H1 (cell line): ENCODE data around the gene ITSN1. TPM values are rescaled to one million over a fixed set of nuclear protein-coding genes. Genes with fewer than 3 reads are reported as not detected.

Source experiments
- CTCF ChIA-PET: fragments of 300-600 bp; sonication (Branson Sonifier 250); formaldehyde crosslinking; loops from one replicate; lab custom pipeline; 2021; ENCODE audit not compliant: partially characterized antibody; lab: Charles Lee
- POLR2A ChIA-PET: fragments of 300-600 bp; sonication (Branson Sonifier 250); formaldehyde crosslinking; loops from one replicate; lab custom pipeline; 2021; ENCODE audit warnings: inconsistent platforms; ENCODE audit not compliant: partially characterized antibody; lab: Charles Lee
- DNase-seq, 2 experiments: peaks; one replicate each; pipeline versions ENCODE4 v3.0.0 to v3.0.0-alpha.2; 2010 to 2022; ENCODE audit warnings: low spot score in 2 of 2, low read depth in 1 of 2, mixed read lengths in 1 of 2
- FAIRE-seq: peaks from 2 replicates; lab custom pipeline; 2011; peaks lifted over from hg19 to GRCh38; lab: Jason Lieb, UNC
- H2AFZ ChIP-seq: 2 replicates; pipeline ENCODE4 v1.8.1; 2012; ENCODE audit warnings: low read length, inconsistent platforms
- H2AK5ac ChIP-seq: 2 replicates; pipeline ENCODE4 v1.6.1; 2013; ENCODE audit warnings: low read depth, low read length
- H2BK120ac ChIP-seq: replicated peaks from 2 replicates; pipeline ENCODE3; 2013; ENCODE audit warnings: low read depth, low read length, inconsistent platforms
- H2BK12ac ChIP-seq: 2 replicates; pipeline ENCODE4 v1.6.1; 2013; ENCODE audit warnings: low read depth, low read length
- H2BK15ac ChIP-seq: 2 replicates; pipeline ENCODE4 v1.6.1; 2013; ENCODE audit warnings: low read length
- H2BK20ac ChIP-seq: 2 replicates; pipeline ENCODE4 v1.6.1; 2013; ENCODE audit warnings: low read length
- H2BK5ac ChIP-seq: 2 replicates; pipeline ENCODE4 v1.6.1; 2013; ENCODE audit warnings: low read depth, low read length
- H3K14ac ChIP-seq: 2 replicates; pipeline ENCODE4 v1.6.1; 2013; ENCODE audit warnings: inconsistent platforms; ENCODE audit not compliant: insufficient read length
- H3K18ac ChIP-seq: 2 replicates; pipeline ENCODE4 v1.6.1; 2013; ENCODE audit warnings: low read length; ENCODE audit errors: extremely low read depth
- H3K23ac ChIP-seq: 2 replicates; pipeline ENCODE4 v1.6.1; 2013; ENCODE audit warnings: inconsistent platforms; ENCODE audit not compliant: insufficient read length
- H3K23me2 ChIP-seq: 2 replicates; pipeline ENCODE4 v1.6.1; 2013; ENCODE audit warnings: low read depth, low read length
- H3K27ac ChIP-seq: 2 replicates; pipeline ENCODE4 v1.6.1; 2011; ENCODE audit warnings: low read depth, low read length, inconsistent platforms
- H3K27me3 ChIP-seq, 4 experiments: replicated peaks in 1 of 4; 1 replicate in 1 of 4; 2 replicates in 3 of 4; pipeline versions ENCODE4 v1.6.1 to v1.8.1; 2011 to 2013; ENCODE audit warnings: low read length in 3 of 4, mild to moderate bottlenecking in 3 of 4, inconsistent platforms in 2 of 4, mixed read lengths in 2 of 4, moderate library complexity in 1 of 4; ENCODE audit not compliant: control insufficient read depth in 3 of 4, insufficient read depth in 3 of 4; ENCODE audit errors: extremely low read depth in 1 of 4
- H3K36me3 ChIP-seq, 4 experiments: 2 replicates each; pipeline versions ENCODE4 v1.6.1 to v1.8.1; 2011 to 2013; ENCODE audit warnings: mild to moderate bottlenecking in 4 of 4, low read length in 3 of 4, moderate library complexity in 2 of 4, control low read depth in 1 of 4, inconsistent platforms in 1 of 4; ENCODE audit not compliant: insufficient read depth in 4 of 4, control insufficient read depth in 2 of 4
- H3K4ac ChIP-seq: replicated peaks from 2 replicates; pipeline ENCODE3; 2013; ENCODE audit warnings: low read length, low read depth, mixed read lengths, inconsistent platforms; ENCODE audit not compliant: insufficient read length
- H3K4me1 ChIP-seq, 4 experiments: replicated peaks in 1 of 4; 1 replicate in 1 of 4; 2 replicates in 3 of 4; pipeline versions ENCODE4 v1.6.1 to v1.8.1; 2011 to 2013; ENCODE audit warnings: low read length in 3 of 4, inconsistent platforms in 2 of 4, mixed read lengths in 1 of 4; ENCODE audit not compliant: insufficient read depth in 4 of 4, control insufficient read depth in 3 of 4
- H3K4me2 ChIP-seq, 2 experiments: 2 replicates each; pipeline versions ENCODE4 v1.6.1 to v1.8.1; 2011 to 2013; ENCODE audit warnings: low read depth in 2 of 2, low read length in 2 of 2, control low read depth in 1 of 2, inconsistent platforms in 1 of 2, mild to moderate bottlenecking in 1 of 2; ENCODE audit not compliant: insufficient read depth in 1 of 2
- H3K4me3 ChIP-seq, 4 experiments: fragments of 200-600, 300-600 bp in 1 of 4; sonication (generic), shearing (Covaris generic), sonication (Bioruptor Twin) in 1 of 4; 2 replicates each; pipeline versions ENCODE4 v1.5.1 to v1.8.1; 2011 to 2016; ENCODE audit warnings: low read length in 4 of 4, low read depth in 3 of 4, control low read depth in 2 of 4, inconsistent platforms in 2 of 4, mild to moderate bottlenecking in 2 of 4, mixed read lengths in 1 of 4, moderate library complexity in 1 of 4; ENCODE audit not compliant: insufficient read depth in 2 of 4; ENCODE audit errors: extremely low read depth in 1 of 4
- H3K56ac ChIP-seq: replicated peaks from 2 replicates; pipeline ENCODE3; 2013; ENCODE audit warnings: low read depth, mild to moderate bottlenecking, mixed read lengths, low read length, inconsistent platforms; ENCODE audit not compliant: insufficient read length
- H3K79me1 ChIP-seq: 2 replicates; pipeline ENCODE4 v1.6.1; 2013; ENCODE audit warnings: low read depth, low read length, control low read depth
- H3K79me2 ChIP-seq, 2 experiments: 2 replicates each; pipeline versions ENCODE4 v1.6.1 to v1.8.1; 2012 to 2013; ENCODE audit warnings: low read length in 2 of 2, mild to moderate bottlenecking in 2 of 2, inconsistent platforms in 1 of 2; ENCODE audit not compliant: insufficient read depth in 2 of 2, control insufficient read depth in 1 of 2
- H3K9ac ChIP-seq, 4 experiments: replicated peaks in 1 of 4; 1 replicate in 1 of 4; 2 replicates in 3 of 4; pipeline versions ENCODE4 v1.6.1 to v1.8.1; 2011 to 2013; ENCODE audit warnings: low read depth in 3 of 4, low read length in 3 of 4, control low read depth in 2 of 4, mild to moderate bottlenecking in 2 of 4, moderate library complexity in 2 of 4, inconsistent platforms in 1 of 4; ENCODE audit errors: extremely low read depth in 1 of 4
- H3K9me3 ChIP-seq, 2 experiments: 2 replicates each; pipeline versions ENCODE4 v1.6.1 to v1.8.1; 2012 to 2013; ENCODE audit warnings: mild to moderate bottlenecking in 2 of 2, moderate library complexity in 2 of 2, control low read depth in 1 of 2, inconsistent platforms in 1 of 2, low read depth in 1 of 2, low read length in 1 of 2, mixed read lengths in 1 of 2; ENCODE audit not compliant: insufficient read depth in 2 of 2
- H4K20me1 ChIP-seq, 2 experiments: replicated peaks in 1 of 2; 2 replicates each; pipeline versions ENCODE3 to v1.8.1; 2011 to 2013; ENCODE audit warnings: inconsistent platforms in 2 of 2, low read length in 2 of 2, mild to moderate bottlenecking in 1 of 2; ENCODE audit not compliant: insufficient read depth in 2 of 2, control insufficient read depth in 1 of 2
- H4K5ac ChIP-seq: 2 replicates; pipeline ENCODE4 v1.6.1; 2013; ENCODE audit warnings: low read length, low read depth, mixed read lengths, inconsistent platforms; ENCODE audit not compliant: insufficient read length
- H4K8ac ChIP-seq: 2 replicates; pipeline ENCODE4 v1.8.0; 2013; ENCODE audit warnings: mild to moderate bottlenecking, moderate library complexity, low read length, inconsistent platforms; ENCODE audit not compliant: insufficient read depth; ENCODE audit errors: extremely low read depth
- H4K91ac ChIP-seq: replicated peaks from 2 replicates; pipeline ENCODE3; 2013; ENCODE audit warnings: low read length, mixed read lengths, inconsistent platforms; ENCODE audit not compliant: insufficient read length
- MAFK ChIP-seq: IDR thresholded peaks from 2 replicates; pipeline ENCODE4 v1.6.1; 2012; ENCODE audit warnings: low read depth, mild to moderate bottlenecking, improper control_type of control experiment, low read length
- TCF12 ChIP-seq: IDR thresholded peaks from 2 replicates; pipeline ENCODE4 v1.6.1; 2011; ENCODE audit warnings: low read depth, mild to moderate bottlenecking, low read length
- WGBS, 2 experiments: shearing (Covaris generic) in 1 of 2; methylation state at CpG; one replicate each; pipeline versions ENCODE4 v1.1.6 to v1.1.7; 2013 to 2015; ENCODE audit warnings: low lambda C conversion rate in 2 of 2, mixed read lengths in 2 of 2, inconsistent platforms in 1 of 2, low coverage in 1 of 2, missing lambda C conversion rate in 1 of 2; ENCODE audit not compliant: insufficient replicate concordance in 2 of 2, insufficient coverage in 1 of 2, insufficient read length in 1 of 2; ENCODE audit errors: extremely low coverage in 1 of 2, missing lambda C conversion rate in 1 of 2; 5-methylcytosine and 5-hydroxymethylcytosine counted together
- polyA plus RNA-seq, 7 experiments: library from polyadenylated mRNA; depleted of rRNA in 3 of 7; stranded (reverse) in 5 of 7; unstranded in 2 of 7; fragments of >200 nt in 5 of 7; fragments of 200-250 nt in 2 of 7; gene quantifications; 1 replicate in 5 of 7; 2 replicates in 1 of 7; 4 replicates in 1 of 7; pipeline versions ENCODE4 v1.2.1 to v1.2.3, GENCODE V29; 2011 to 2013; ENCODE audit warnings: missing spikeins in 2 of 7, mixed read lengths in 2 of 7
- total RNA-seq: library from RNA; stranded (reverse); fragmentation: NEBNext Ultra II Directional; extraction: Animal tissue kit (Norgen Biotek cat#: 25700); gene quantifications from 2 replicates; pipeline ENCODE4 v1.2.1, GENCODE V29; 2021

Gene ITSN1
- total and polyA plus RNA-seq, 2 of the 8 experiments (the other 6 are each of a cell fraction or from before 2014, with no cell fraction given): 60.8 to 78.1 TPM

DNA sequence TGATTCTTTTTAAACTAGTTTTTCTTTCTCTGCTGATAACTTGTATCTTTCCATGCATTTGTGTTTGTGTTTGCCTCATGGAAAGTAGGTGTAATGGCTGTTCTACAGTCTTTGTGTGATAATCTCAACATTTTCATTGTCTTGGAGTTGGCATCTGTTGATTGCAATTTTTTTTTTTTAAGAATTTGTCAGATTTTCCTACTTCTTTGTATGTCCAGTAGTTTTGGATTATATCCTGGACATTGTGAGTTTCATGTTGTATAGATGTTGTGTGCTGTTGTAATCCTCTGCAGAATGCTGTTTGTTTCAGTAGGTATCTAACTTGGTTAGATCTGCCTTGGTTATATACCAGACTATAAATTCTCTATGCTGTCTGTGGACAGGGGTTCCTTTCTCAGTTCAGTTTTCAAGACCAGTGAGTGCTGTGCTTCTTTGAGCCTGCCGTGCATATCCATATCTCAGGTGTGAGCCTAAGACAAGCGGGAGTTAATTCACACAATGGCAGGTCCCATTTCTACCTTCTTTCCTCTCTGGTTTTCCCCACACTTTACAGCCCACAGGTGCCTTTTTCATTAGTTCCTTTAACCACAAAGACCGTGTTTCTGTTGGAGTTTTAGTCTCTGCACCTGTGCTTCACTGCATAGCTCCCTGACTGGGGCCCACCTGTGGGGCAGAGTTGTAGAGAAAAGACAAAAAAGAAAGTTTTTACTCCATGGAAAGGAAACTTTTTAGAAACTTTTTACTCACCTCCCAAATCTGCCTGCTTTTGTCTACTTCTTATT is 69.9 kb downstream of the ITSN1 start:
- H2BK5ac ChIP-seq: no peak overlapping the region
- H4K5ac ChIP-seq: no peak overlapping the region
- ChIA-PET CTCF (interaction anchor here (0.6 to 0.8 kb wide), 2 partner anchors 43 to 925 kb away, joined by 3 read pairs; no protein-coding TSS in a partner anchor), POLR2A (no interaction called here)
- H3K9me3 ChIP-seq: peaks cover 0 to 5% of the 10 kb centered on the region in 2 experiments; a peak in 1 of 4 replicates
- FAIRE-seq: no peak
- H3K4me2 ChIP-seq: peak overlapping the region; percentile 28 to 48; a peak in 3 of 4 replicates
- no peak overlapping the region for H4K91ac ChIP-seq
- H3K36me3 ChIP-seq: peaks cover 0 to 10% (median 2%) of the 10 kb centered on the region in 4 experiments; a peak in 2 of 8 replicates
- no peak overlapping the region for H2BK20ac ChIP-seq
- no peak overlapping the region; the same call in 1 of the 2 replicates for H3K27ac ChIP-seq
- H3K18ac ChIP-seq: peak overlapping the region; percentile 60; the same call in 1 of the 2 replicates
- WGBS, 2 experiments: 41% methylated on average over 3 of the region's 3 CpGs; no CpG with 5 or more reads in 1 of the 2 experiments
- no peak overlapping the region; the same call in 1 of the 2 replicates for H2BK15ac ChIP-seq
- H3K4ac ChIP-seq: peak overlapping the region; percentile 69
- TF ChIP-seq MAFK: no peak
- 0 out of 2 replicates have a peak, but pooled peaks have one; percentile 63 for TF ChIP-seq TCF12
- no peaks in the 10 kb centered on the region for H3K23me2 ChIP-seq
- H4K8ac ChIP-seq: no peak overlapping the region
- no peak for DNase-seq
- no peaks in the 10 kb centered on the region for H3K27me3 ChIP-seq
- H3K23ac ChIP-seq: no peak overlapping the region
- no peak overlapping the region for H2BK12ac ChIP-seq
- no peaks in the 10 kb centered on the region for H4K20me1 ChIP-seq
- H3K9ac ChIP-seq: peak overlapping the region in 1 of 4 experiments; percentile 38; a peak in 1 of 7 replicates
- H3K56ac ChIP-seq: no peak overlapping the region
- peak overlapping the region; percentile 87 for H2BK120ac ChIP-seq
- 0 out of 2 replicates have a peak, but pooled peaks cover 3% of the 10 kb centered on the region for H3K79me1 ChIP-seq
- peak overlapping the region in 1 of 4 experiments; percentile 7; a peak in 1 of 8 replicates for H3K4me3 ChIP-seq
- peaks cover 0 to 8% (median 3%) of the 10 kb centered on the region in 4 experiments; a peak in 3 of 7 replicates for H3K4me1 ChIP-seq
- no peak overlapping the region for H3K14ac ChIP-seq
- no peak overlapping the region for H2AK5ac ChIP-seq
- H3K79me2 ChIP-seq: peaks cover 0 to 89% of the 10 kb centered on the region in 2 experiments
- no peak overlapping the region for H2AFZ ChIP-seq
